WI38 (cell line): ENCODE results near the gene L1CAM.

Source experiments
- H3K4me3 ChIP-seq: 2 replicates; pipeline ENCODE4 v1.5.1; 2011; ENCODE audit warnings: low read depth, mild to moderate bottlenecking, control low read depth, low read length
- CTCF ChIP-seq: IDR thresholded peaks from 2 replicates; pipeline ENCODE4 v1.5.1; 2012; ENCODE audit warnings: low read depth, mild to moderate bottlenecking, control low read depth, low read length

Gene L1CAM

GRCh38 chrX:153921511-153922446 lies 35.8 kb upstream of the L1CAM start:
- no peak for TF ChIP-seq CTCF
- no peak overlapping the region for H3K4me3 ChIP-seq

GRCh38 chrX:153921070-153921469 lies 35.1 kb upstream of the L1CAM start:
- no peak for TF ChIP-seq CTCF
- H3K4me3 ChIP-seq: no peak overlapping the region

GRCh38 chrX:153920546-153920945 lies 34.6 kb upstream of the L1CAM start:
- H3K4me3 ChIP-seq: no peak overlapping the region
- TF ChIP-seq CTCF: no peak

- no peak for TF ChIP-seq CTCF
- no peak overlapping the region for H3K4me3 ChIP-seq
Measured at GRCh38 chrX:153919281-153919680, 33.3 kb upstream of the L1CAM start.

GRCh38 chrX:153917869-153918268 lies 31.9 kb upstream of the L1CAM start:
- no peak for TF ChIP-seq CTCF

GRCh38 chrX:153913701-153914100 lies 27.7 kb upstream of the L1CAM start:
- no peak overlapping the region for H3K4me3 ChIP-seq
- no peak for TF ChIP-seq CTCF

More at GRCh38 chrX:153917869-153918268, 31.9 kb upstream of the L1CAM start:
- no peak overlapping the region for H3K4me3 ChIP-seq

- no peak overlapping the region for H3K4me3 ChIP-seq
- no peak for TF ChIP-seq CTCF
Measured at GRCh38 chrX:153913211-153913610, 27.2 kb upstream of the L1CAM start.
